Measurements from ENCODE around the gene GPR108.

The GPR108 gene

DNA sequence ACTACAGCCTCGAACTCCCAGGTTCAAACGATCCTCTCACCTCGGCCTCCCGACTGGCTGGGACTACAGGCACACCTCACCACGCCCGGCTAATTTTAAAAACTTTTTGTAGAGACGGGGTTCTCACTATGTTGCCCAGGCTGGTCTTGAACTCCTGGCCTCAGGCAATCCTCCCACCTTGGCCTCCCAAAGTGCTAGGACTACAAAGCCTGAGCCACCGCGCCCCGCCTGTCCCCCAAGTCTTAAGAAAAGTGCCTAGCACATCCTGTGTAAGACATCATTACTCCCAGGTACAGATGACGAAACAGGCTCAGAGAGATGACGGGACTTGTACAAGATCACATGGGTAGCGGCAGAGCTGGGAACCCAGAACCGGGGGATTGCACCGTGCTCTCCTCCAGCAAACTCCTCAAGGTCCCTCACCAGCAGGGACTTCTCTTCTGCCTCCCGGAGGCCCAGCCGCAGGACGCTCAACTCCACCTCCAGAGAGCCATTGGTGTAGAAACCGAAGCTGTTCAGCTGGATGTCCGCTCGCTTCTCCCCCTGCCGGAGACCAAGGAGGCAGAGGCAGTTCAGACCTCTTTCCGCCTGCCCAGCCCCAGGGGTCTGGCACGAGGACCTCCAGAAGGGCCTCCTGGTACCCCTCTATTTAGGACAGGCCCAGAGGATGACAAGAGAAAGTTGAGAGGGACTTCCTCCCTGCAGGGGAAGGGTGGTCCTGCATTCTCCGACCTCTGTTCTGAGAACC is 1.0 kb downstream of the GPR108 start:
- peak; percentile 39 to 64 (median 56) for DNase-seq

- DNase-seq = no peak
Observed at GRCh38 chr19:6735181-6735911, 2.0 kb downstream of the GPR108 start.

GRCh38 chr19:6734096-6734696 is 3.2 kb downstream of the GPR108 start:
- DNase-seq = no peak

- peak in 1 of 6 experiments; percentile 25 for DNase-seq
Observed at GRCh38 chr19:6733338-6734095, 3.9 kb downstream of the GPR108 start.

DNA sequence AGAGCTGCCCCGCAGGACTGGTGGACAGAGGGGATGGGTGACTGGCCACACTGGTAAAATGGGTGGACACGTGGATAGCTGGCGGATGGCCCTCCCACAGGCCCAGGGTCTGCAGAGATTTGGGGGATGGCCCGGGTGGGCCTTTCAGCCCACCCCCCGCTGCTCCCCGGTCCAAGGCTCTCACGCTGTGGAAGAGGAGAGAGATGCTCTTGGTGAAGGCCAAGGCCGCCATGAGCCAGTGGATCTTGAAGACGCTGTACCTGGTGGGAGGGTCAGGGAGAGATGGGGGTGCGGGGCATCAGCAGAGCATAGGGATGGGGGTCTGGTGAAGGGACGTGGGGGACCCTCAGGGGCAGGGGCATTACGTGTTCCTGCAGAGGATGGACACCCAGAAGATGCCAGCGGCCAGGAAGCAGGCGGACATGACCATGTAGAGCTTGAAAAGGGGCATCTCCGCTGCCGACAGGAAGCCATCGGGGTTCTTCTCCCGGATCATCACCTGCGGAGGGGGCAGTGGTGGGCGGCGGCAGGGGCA is 4.5 kb downstream of the GPR108 start:
- no peak for DNase-seq

DNA sequence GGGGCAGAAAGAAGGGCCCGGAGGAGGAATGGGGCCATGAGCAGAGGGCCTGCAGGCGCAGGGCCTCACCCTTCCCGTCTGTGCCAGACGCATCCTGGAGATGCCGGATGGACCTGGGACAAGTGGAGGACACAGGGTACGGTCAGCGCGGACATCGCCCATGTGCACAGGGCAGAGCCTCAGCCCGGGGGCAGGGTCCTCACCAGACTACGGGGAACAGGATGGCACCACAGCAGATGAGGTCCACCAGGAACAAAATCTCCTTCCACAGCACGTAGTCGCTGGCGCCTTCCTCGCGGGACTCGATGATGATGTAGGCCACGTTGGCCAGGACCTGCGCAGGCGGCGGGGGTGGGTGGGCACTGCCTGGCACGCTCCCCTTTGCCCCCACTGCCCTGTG is 5.6 kb downstream of the GPR108 start:
- no peak for DNase-seq

DNA sequence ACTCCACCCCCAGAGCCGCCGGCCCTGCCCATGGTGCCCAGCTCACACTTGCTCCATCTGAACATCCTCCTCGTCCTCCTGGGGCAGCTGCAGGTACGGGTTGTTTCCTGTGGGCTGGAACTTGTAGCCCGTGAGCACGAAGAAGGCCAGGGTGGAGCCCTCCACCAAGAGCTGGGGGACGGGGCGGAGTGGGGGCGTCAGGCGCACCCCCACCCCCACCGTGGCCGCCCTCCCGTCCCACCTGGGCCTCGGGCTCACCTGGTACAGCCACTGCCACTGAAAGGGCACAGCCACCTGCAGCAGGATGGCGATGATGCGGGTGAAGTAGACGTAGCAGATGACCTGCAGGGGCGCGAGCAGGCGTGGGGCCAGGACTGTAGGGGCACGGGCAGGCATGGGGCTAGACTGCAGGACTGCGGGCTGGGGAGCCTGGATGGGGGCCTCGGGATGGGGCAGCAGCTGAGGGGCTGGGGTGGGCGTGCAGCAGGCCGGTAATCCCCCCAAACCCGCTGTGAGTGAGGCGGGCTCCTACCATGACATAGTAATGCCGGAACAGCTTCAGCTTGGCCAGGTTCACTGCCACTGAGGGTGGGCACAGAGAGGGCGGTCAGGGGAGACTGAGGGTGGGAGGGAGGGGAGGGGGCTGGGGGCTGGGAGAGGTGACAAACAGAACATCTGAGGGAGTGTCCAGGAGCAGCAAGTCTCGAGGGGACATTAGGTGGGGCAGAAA is 6.3 kb downstream of the GPR108 start:
- DNase-seq = no peak

- DNase-seq = peak in 1 of 6 experiments; percentile 13
Observed at GRCh38 chr19:6730153-6730804, 7.1 kb downstream of the GPR108 start.

GRCh38 chr19:6729573-6730152 is 7.7 kb downstream of the GPR108 start:
- DNase-seq = no peak

- no peak for DNase-seq
Observed at GRCh38 chr19:6728346-6728745, 9.0 kb downstream of the GPR108 start.

DNA sequence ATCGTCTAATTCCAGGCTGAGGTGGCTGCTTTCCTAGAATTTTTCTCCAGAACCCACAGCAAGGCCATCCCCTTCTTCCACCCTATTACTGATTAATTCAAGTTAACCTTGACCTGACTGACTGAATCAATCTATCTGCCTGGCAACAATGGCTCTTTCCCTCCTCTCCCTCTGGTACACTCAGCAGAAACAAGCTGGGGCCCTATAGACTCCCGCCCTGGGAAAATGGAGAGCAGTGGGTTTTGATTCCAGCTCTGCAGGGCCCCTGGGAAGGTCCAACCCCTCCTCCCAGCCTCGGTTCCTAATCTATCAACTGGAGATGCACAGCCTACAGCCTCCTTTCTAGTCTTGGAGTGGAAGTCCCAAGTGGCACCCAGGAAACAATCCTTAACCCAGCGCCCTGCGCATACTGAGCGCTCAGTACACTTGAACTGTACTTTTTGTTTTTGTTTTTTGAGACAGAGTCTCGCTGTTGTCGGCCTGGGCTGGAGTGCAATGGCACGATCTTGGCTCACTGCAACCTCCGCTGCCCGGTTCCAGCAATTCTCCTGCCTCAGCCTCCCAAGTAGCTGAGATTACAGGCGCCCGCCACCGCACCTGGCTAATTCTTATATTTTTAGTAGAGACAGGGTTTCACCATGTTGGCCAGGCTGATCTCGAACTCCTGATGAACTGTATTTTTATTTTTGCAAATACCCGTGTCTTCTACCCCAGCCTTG is 11.7 kb downstream of the GPR108 start:
- no peak for DNase-seq

DNA sequence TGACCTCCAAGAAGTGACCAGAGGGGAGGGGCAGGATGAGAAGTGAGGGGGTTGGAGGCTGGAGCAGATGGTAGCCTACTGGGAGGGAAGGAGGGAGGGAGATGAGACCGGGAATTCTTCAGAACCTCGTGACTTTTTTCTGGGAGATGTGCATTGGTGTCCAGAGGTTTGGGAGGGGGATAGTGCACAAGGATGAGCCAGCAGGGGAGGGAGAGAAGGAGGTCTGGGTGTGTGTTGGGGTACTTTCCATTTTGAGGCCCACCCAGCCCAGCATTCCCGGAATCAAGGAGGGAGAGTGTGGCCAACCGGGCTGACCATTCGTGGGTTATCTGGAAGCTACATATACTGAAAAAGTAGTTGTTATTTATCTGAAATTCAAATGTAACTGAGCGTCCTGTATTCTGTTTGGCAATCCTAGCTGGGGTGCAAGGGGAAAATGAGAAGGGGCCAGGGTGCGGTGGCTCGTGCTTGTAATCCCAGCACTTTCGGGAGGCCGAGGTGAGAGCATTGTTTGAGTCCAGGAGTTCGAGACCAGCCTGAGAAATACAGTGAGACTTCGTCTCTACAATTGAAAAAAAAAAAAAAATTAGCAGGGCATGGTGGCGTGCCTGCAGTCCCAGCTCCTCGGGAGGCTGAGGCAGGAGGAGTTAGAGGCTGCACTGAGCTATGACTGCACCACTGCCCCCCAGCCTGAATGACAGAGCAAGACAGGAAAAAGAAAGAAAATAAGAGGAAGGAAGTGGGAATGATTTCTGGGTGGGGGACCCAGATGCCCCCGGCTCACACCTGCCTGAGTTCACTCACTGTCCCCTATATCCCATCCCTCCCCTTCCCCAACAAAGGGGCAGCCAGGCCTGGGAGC is 12.5 kb downstream of the GPR108 start:
- DNase-seq = no peak

GRCh38 chr19:6723738-6724137 is 13.6 kb downstream of the GPR108 start:
- DNase-seq = no peak

DNA sequence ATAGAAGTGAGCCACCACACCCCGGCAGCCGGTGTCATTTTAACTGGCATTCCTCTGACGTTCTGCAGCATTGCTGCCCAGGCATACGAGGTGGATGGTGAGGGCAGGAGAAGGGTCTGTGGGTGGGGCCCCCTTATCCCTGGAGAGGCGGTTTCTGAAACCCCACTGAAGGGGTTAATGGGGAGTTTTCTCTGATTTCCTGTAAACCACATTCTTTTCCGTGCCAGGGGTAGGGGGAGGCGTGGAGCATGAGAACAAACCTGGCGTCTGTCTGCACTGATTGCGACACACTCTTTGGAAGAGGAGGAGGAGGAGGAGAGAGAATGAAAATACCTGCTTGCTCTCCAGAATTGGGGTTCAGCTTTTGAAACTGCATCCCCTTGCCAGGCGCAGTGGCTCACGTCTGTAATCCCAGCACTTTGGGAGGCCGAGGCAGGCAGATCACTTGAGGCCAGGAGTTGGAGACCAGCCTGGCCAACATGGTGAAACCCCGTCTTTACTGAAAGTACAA is 14.2 kb downstream of the GPR108 start:
- DNase-seq = no peak

DNA sequence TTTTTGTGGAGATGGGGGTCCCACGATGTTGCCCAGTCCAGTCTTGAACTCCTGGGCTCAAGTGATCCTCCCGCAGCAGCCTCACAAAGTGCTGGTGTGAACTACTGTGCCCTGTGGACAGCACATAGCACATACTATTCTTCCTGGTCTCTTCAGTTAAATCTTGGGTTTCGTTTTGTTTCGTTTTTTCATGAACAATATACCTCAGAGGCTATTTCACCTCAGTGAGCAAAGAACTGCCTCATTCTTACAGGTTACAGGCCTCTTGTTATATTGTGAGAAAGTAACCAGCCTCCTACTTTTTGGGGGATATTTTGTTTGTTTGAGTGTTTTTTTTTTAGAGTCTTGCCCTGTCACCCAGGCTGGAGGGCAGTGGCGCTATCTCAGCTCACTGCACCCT is 15.6 kb downstream of the GPR108 start:
- DNase-seq = no peak

DNA sequence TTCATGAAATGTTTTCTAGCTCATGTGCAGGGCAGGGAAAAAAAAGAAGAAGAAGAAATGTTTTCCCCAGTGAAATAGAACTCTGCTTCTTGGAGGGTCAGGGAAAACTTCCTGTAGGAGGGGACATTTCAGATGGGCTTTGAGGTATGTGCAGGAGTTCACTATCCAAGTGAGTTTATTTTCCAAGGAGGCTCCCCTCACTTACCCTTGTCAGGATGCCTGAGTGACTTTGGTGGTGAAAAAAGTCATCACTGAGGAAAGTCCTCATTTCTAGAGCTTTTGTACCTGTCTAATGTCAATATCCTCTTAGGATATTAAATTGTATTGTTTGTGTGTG is 16.3 kb downstream of the GPR108 start:
- DNase-seq = no peak

GRCh38 chr19:6720369-6721137 is 16.8 kb downstream of the GPR108 start, which contains the start of gene C3:
C3 (minus strand) TSS chr19:6720650; CDS start chr19:6720589, 61 bp downstream.
- no peak for DNase-seq

GRCh38 chr19:6719992-6720368 is 17.4 kb downstream of the GPR108 start:
- no peak for DNase-seq

DNA sequence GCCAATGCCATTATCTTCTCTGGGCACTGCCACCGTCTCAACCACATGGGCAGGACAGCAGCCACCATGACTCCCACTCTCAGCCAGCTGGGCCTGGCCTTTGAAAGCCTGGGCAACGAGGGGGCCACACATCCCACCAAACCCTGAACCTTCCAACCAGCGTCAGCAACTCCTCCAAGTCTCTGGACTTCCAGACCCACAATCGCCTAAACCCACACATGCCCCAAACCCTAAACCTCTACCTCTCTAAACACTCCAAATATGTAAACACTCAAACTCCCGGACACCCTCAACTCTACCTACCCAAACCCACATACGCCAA is 17.9 kb downstream of the GPR108 start:
- DNase-seq = no peak
